HG02642 (cell line): ENCODE data around the gene EXOSC2.

ENCODE experiments used
- ATAC-seq: cut with Tn5 transposase; IDR thresholded peaks from one replicate; pipeline ENCODE4 v1.9.1; 2021; ENCODE audit warnings: mild to moderate bottlenecking; ENCODE audit not compliant: unreplicated experiment, poor library complexity

EXOSC2 gene

GRCh38 chr9:130692321-130692720 is 1.3 kb upstream of the EXOSC2 start:
- ATAC-seq: no peak

- peak; percentile 1 for ATAC-seq
Observed at GRCh38 chr9:130693101-130693425, 517 bp upstream of the EXOSC2 start.

GRCh38 chr9:130694205-130694604 is 625 bp downstream of the EXOSC2 start:
- no peak for ATAC-seq

GRCh38 chr9:130696139-130696650 is 2.6 kb downstream of the EXOSC2 start:
- ATAC-seq: no peak

GRCh38 chr9:130696996-130697395 is 3.4 kb downstream of the EXOSC2 start:
- no peak for ATAC-seq

GRCh38 chr9:130698514-130698913 is 4.9 kb downstream of the EXOSC2 start:
- no peak for ATAC-seq

- ATAC-seq: no peak
Observed at GRCh38 chr9:130699047-130699446, 5.5 kb downstream of the EXOSC2 start.

GRCh38 chr9:130701059-130702022 is 7.8 kb downstream of the EXOSC2 start:
- ATAC-seq: no peak

- ATAC-seq: no peak
Observed at GRCh38 chr9:130703501-130703900, 9.9 kb downstream of the EXOSC2 start.

- ATAC-seq: no peak
Observed at GRCh38 chr9:130707225-130707976, 13.8 kb downstream of the EXOSC2 start.

GRCh38 chr9:130710822-130711352 is 17.3 kb downstream of the EXOSC2 start:
- ATAC-seq: no peak

- ATAC-seq: no peak
Observed at GRCh38 chr9:130711469-130711868, 17.9 kb downstream of the EXOSC2 start.

- ATAC-seq: peak; percentile 97
Observed at GRCh38 chr9:130712564-130713285, 19.1 kb downstream of the EXOSC2 start.

- no peak for ATAC-seq
Observed at GRCh38 chr9:130713286-130713960, 19.8 kb downstream of the EXOSC2 start.

- no peak for ATAC-seq
Observed at GRCh38 chr9:130714586-130715110, 21.1 kb downstream of the EXOSC2 start.

GRCh38 chr9:130715270-130715669 is 21.7 kb downstream of the EXOSC2 start:
- no peak for ATAC-seq

GRCh38 chr9:130718562-130718961 is 25.0 kb downstream of the EXOSC2 start:
- no peak for ATAC-seq

- ATAC-seq: no peak
Observed at GRCh38 chr9:130720762-130721161, 27.2 kb downstream of the EXOSC2 start.

- ATAC-seq: no peak
Observed at GRCh38 chr9:130728721-130729120, 35.1 kb downstream of the EXOSC2 start.

GRCh38 chr9:130729145-130729544 is 35.6 kb downstream of the EXOSC2 start:
- ATAC-seq: no peak
